IPS DF 6.9 (cell line): ENCODE results near the gene ITPR3.
"Not testable (repeated sequence)": the region's sequence is repeated elsewhere in the genome, so short reads cannot be mapped to it uniquely, and the experiment has no call there.

Experiments
- DNase-seq: peaks from one replicate; pipeline ENCODE4 v3.0.0-alpha.2; 2013; ENCODE audit warnings: low read depth, low spot score
- H3K27ac ChIP-seq: one replicate; pipeline ENCODE4 v1.5.1; 2013; ENCODE audit warnings: low read length, control low read depth
- H3K27me3 ChIP-seq: 2 replicates; pipeline ENCODE4 v1.6.1; 2013; ENCODE audit warnings: mild to moderate bottlenecking, low read length; ENCODE audit not compliant: control insufficient read depth, insufficient read depth
- H3K36me3 ChIP-seq: 2 replicates; pipeline ENCODE4 v1.6.1; 2013; ENCODE audit warnings: low read length; ENCODE audit not compliant: control insufficient read depth, insufficient read depth
- H3K4me1 ChIP-seq: 2 replicates; pipeline ENCODE4 v1.6.1; 2013; ENCODE audit warnings: low read length; ENCODE audit not compliant: control insufficient read depth, insufficient read depth
- H3K4me3 ChIP-seq: 2 replicates; pipeline ENCODE4 v1.5.1; 2013; ENCODE audit warnings: mild to moderate bottlenecking, low read length
- H3K9me3 ChIP-seq: 2 replicates; pipeline ENCODE4 v1.6.1; 2013; ENCODE audit warnings: low read length, inconsistent platforms; ENCODE audit not compliant: control insufficient read depth, insufficient read depth
- WGBS: extraction: QIAGEN DNeasy Blood & Tissue Kit; methylation state at CpG from one replicate; pipeline ENCODE4 v1.1.7; 2013; ENCODE audit warnings: mixed read lengths, missing lambda C conversion rate; ENCODE audit not compliant: insufficient read length, insufficient coverage; 5-methylcytosine and 5-hydroxymethylcytosine counted together

Gene ITPR3

GRCh38 chr6:33628401-33628964, 7.4 kb downstream of the ITPR3 start:
- no peaks in the 10 kb centered on the region for H3K36me3 ChIP-seq
- H3K27ac ChIP-seq = no peak overlapping the region
- H3K27me3 ChIP-seq = no peaks in the 10 kb centered on the region
- no peak overlapping the region for H3K4me3 ChIP-seq
- no CpG with 5 or more reads among the region's 7 CpGs for WGBS
- peaks cover 8% of the 10 kb centered on the region for H3K4me1 ChIP-seq
- H3K9me3 ChIP-seq = no peaks in the 10 kb centered on the region
- DNase-seq = no peak

- no CpG with 5 or more reads among the region's 10 CpGs for WGBS
- Histone ChIP-seq H3K27me3 (no peaks in the 10 kb centered on the region), H3K27ac (no peak overlapping the region), H3K9me3 (no peaks in the 10 kb centered on the region), H3K4me3 (no peak overlapping the region), H3K36me3 (no peaks in the 10 kb centered on the region), H3K4me1 (peaks cover 11% of the 10 kb centered on the region)
- no peak for DNase-seq
Observed at GRCh38 chr6:33630014-33630413, 8.9 kb downstream of the ITPR3 start.

- not testable (repeated sequence) for H3K27ac ChIP-seq
- WGBS = no CpG with 5 or more reads among the region's 13 CpGs
Observed at GRCh38 chr6:33631521-33631920, 10.4 kb downstream of the ITPR3 start.

GRCh38 chr6:33631971-33632557, 10.9 kb downstream of the ITPR3 start:
- Histone ChIP-seq H3K27ac (no peak overlapping the region), H3K4me3 (no peak overlapping the region), H3K4me1 (peaks cover 11% of the 10 kb centered on the region), H3K36me3 (no peaks in the 10 kb centered on the region), H3K27me3 (no peaks in the 10 kb centered on the region), H3K9me3 (no peaks in the 10 kb centered on the region)
- no peak for DNase-seq
- no CpG with 5 or more reads among the region's 4 CpGs for WGBS

More at GRCh38 chr6:33631521-33631920, 10.4 kb downstream of the ITPR3 start:
- not testable (repeated sequence) for H3K27me3 ChIP-seq, H3K36me3 ChIP-seq, DNase-seq, H3K9me3 ChIP-seq, H3K4me3 ChIP-seq
- peaks cover 11% of the 10 kb centered on the region for H3K4me1 ChIP-seq

- WGBS = no CpG with 5 or more reads among the region's 6 CpGs
Observed at GRCh38 chr6:33632558-33633039, 11.5 kb downstream of the ITPR3 start.

GRCh38 chr6:33633084-33633461, 12.0 kb downstream of the ITPR3 start:
- Histone ChIP-seq H3K27me3 (no peaks in the 10 kb centered on the region), H3K36me3 (no peaks in the 10 kb centered on the region), H3K9me3 (no peaks in the 10 kb centered on the region), H3K27ac (no peak overlapping the region), H3K4me3 (peak overlapping the region; percentile 69; the same call in 1 of the 2 replicates), H3K4me1 (peaks cover 8% of the 10 kb centered on the region)
- DNase-seq = no peak
- WGBS = no CpG with 5 or more reads among the region's 21 CpGs

More at GRCh38 chr6:33632558-33633039, 11.5 kb downstream of the ITPR3 start:
- Histone ChIP-seq H3K27ac (no peak overlapping the region), H3K9me3 (no peaks in the 10 kb centered on the region), H3K27me3 (no peaks in the 10 kb centered on the region), H3K4me1 (peaks cover 10% of the 10 kb centered on the region), H3K36me3 (no peaks in the 10 kb centered on the region), H3K4me3 (no peak overlapping the region)
- peak; percentile 92 for DNase-seq

GRCh38 chr6:33633462-33634158, 12.5 kb downstream of the ITPR3 start:
- Histone ChIP-seq H3K4me1 (peaks cover 6% of the 10 kb centered on the region), H3K27me3 (no peaks in the 10 kb centered on the region), H3K27ac (no peak overlapping the region), H3K36me3 (no peaks in the 10 kb centered on the region), H3K4me3 (peak overlapping the region; percentile 69; the same call in 1 of the 2 replicates), H3K9me3 (no peaks in the 10 kb centered on the region)
- WGBS = no CpG with 5 or more reads among the region's 86 CpGs
- no peak for DNase-seq

GRCh38 chr6:33634161-33634727, 13.1 kb downstream of the ITPR3 start:
- no peaks in the 10 kb centered on the region for H3K9me3 ChIP-seq
- peaks cover 6% of the 10 kb centered on the region for H3K4me1 ChIP-seq
- no peaks in the 10 kb centered on the region for H3K36me3 ChIP-seq
- DNase-seq = no peak
- peak overlapping the region; percentile 62; the same call in 1 of the 2 replicates for H3K4me3 ChIP-seq
- no peak overlapping the region for H3K27ac ChIP-seq
- WGBS = no CpG with 5 or more reads among the region's 15 CpGs
- H3K27me3 ChIP-seq = no peaks in the 10 kb centered on the region

GRCh38 chr6:33634946-33635345, 13.8 kb downstream of the ITPR3 start:
- H3K27me3 ChIP-seq = no peaks in the 10 kb centered on the region
- WGBS = no CpG with 5 or more reads among the region's 8 CpGs
- H3K9me3 ChIP-seq = no peaks in the 10 kb centered on the region
- no peak overlapping the region for H3K4me3 ChIP-seq
- peaks cover 6% of the 10 kb centered on the region for H3K4me1 ChIP-seq
- no peak overlapping the region for H3K27ac ChIP-seq
- no peaks in the 10 kb centered on the region for H3K36me3 ChIP-seq
- DNase-seq = no peak

GRCh38 chr6:33636655-33637054, 15.5 kb downstream of the ITPR3 start:
- peaks cover 6% of the 10 kb centered on the region for H3K4me1 ChIP-seq
- DNase-seq = no peak
- H3K36me3 ChIP-seq = 0 out of 2 replicates have a peak, but pooled peaks cover 2% of the 10 kb centered on the region
- no peak overlapping the region for H3K4me3 ChIP-seq
- no peaks in the 10 kb centered on the region for H3K9me3 ChIP-seq
- no CpG with 5 or more reads among the region's 11 CpGs for WGBS
- no peaks in the 10 kb centered on the region for H3K27me3 ChIP-seq
- no peak overlapping the region for H3K27ac ChIP-seq
